A673 (cell line): ENCODE measurements around the gene GALM.

Experiments
- CTCF ChIP-seq: fragments of 300-800, 200-600 bp; sonication (generic); conservative IDR thresholded peaks from 2 replicates; pipeline ENCODE4 v1.5.1; 2017; ENCODE audit warnings: low read depth, mild to moderate bottlenecking, antibody characterized with exemption, low read length, moderate library complexity, mixed read lengths
- EZH2 ChIP-seq: fragments of 200-600 bp; sonication (generic); IDR thresholded peaks from 2 replicates; pipeline ENCODE4 v1.6.1; 2017; ENCODE audit warnings: borderline replicate concordance, low read depth, mild to moderate bottlenecking, mixed read lengths, antibody characterized with exemption, low read length; ENCODE audit not compliant: poor library complexity, severe bottlenecking

- TF ChIP-seq CTCF (no peak), EZH2 (no peak)
Measured at GRCh38 chr2:38783586-38783985, 117.7 kb downstream of the GALM start.
